Neural cell (in vitro differentiated cells): ENCODE results near the gene HAPLN2. TPM values are rescaled to one million over a fixed set of nuclear protein-coding genes. Genes with fewer than 3 reads are reported as not detected.

Experiments used
- H2AFZ ChIP-seq: fragments of 200-600, 300-800 bp; sonication (generic), shearing (Covaris generic); 2 replicates; pipeline ENCODE4 v1.6.0; 2014; ENCODE audit warnings: low read depth, mild to moderate bottlenecking, antibody characterized with exemption, low read length, moderate library complexity
- H3F3A ChIP-seq: fragments of 200-600 bp; shearing (Covaris generic); 2 replicates; pipeline ENCODE4 v1.6.1; 2016; ENCODE audit warnings: mild to moderate bottlenecking, moderate library complexity, mixed read lengths, antibody characterized with exemption, low read length; ENCODE audit not compliant: insufficient read depth, poor library complexity, severe bottlenecking
- H3K27ac ChIP-seq: fragments of 200-600, 300-800 bp; sonication (generic), shearing (Covaris generic); 2 replicates; pipeline ENCODE4 v1.5.1; 2014; ENCODE audit warnings: mild to moderate bottlenecking, low read length, moderate library complexity
- H3K27me3 ChIP-seq: fragments of 300-800, 200-600 bp; sonication (generic), shearing (Covaris generic); 2 replicates; pipeline ENCODE4 v1.6.0; 2014; ENCODE audit warnings: mild to moderate bottlenecking, low read depth, low read length, moderate library complexity; ENCODE audit not compliant: insufficient read depth
- H3K36me3 ChIP-seq: fragments of 300-800, 200-600 bp; sonication (generic), shearing (Covaris generic); 2 replicates; pipeline ENCODE4 v1.5.1; 2014; ENCODE audit warnings: mild to moderate bottlenecking, antibody characterized with exemption, low read length, moderate library complexity; ENCODE audit not compliant: insufficient read depth
- H3K4me2 ChIP-seq: fragments of 300-800, 200-600 bp; sonication (generic), shearing (Covaris generic); 2 replicates; pipeline ENCODE4 v1.6.0; 2014; ENCODE audit warnings: mild to moderate bottlenecking, low read length
- H3K4me3 ChIP-seq: fragments of 300-800, 200-600 bp; sonication (generic), shearing (Covaris generic); 2 replicates; pipeline ENCODE4 v1.5.1; 2014; ENCODE audit warnings: mild to moderate bottlenecking, low read length, moderate library complexity
- H3K79me2 ChIP-seq: fragments of 200-600 bp; shearing (Covaris generic); replicated peaks from 2 replicates; pipeline ENCODE4 v1.6.0; 2014; ENCODE audit warnings: mild to moderate bottlenecking, low read length, moderate library complexity; ENCODE audit not compliant: insufficient read depth
- H3K9ac ChIP-seq: fragments of 300-800, 200-600 bp; sonication (generic), shearing (Covaris generic); 2 replicates; pipeline ENCODE4 v1.6.1; 2016; ENCODE audit warnings: mild to moderate bottlenecking, low read length, mixed read lengths
- H3K9me2 ChIP-seq: fragments of 200-600 bp; shearing (Covaris generic); 2 replicates; pipeline ENCODE4 v1.6.1; 2016; ENCODE audit warnings: mild to moderate bottlenecking, low read length, mixed read lengths; ENCODE audit not compliant: insufficient read depth
- H3K9me3 ChIP-seq: fragments of 200-600, 300-800 bp; sonication (generic), shearing (Covaris generic); 2 replicates; pipeline ENCODE4 v1.6.1; 2016; ENCODE audit warnings: mild to moderate bottlenecking, mixed run types, low read length, moderate library complexity, mixed read lengths
- H4K20me1 ChIP-seq: fragments of 200-600 bp; shearing (Covaris generic); 2 replicates; pipeline ENCODE4 v1.6.1; 2016; ENCODE audit warnings: mild to moderate bottlenecking, mixed run types; ENCODE audit not compliant: insufficient read depth
- EP300 ChIP-seq: fragments of 450-650 bp; conservative IDR thresholded peaks from 2 replicates; pipeline ENCODE4 v1.6.1; 2014; ENCODE audit warnings: antibody characterized with exemption, mild to moderate bottlenecking, moderate library complexity; ENCODE audit not compliant: poor library complexity, severe bottlenecking
- EZH2 ChIP-seq: fragments of 200-600, 300-800 bp; shearing (Covaris generic), sonication (generic); IDR thresholded peaks from 2 replicates; pipeline ENCODE4 v1.6.1; 2014; ENCODE audit warnings: antibody characterized with exemption, low read length, borderline replicate concordance, mild to moderate bottlenecking; ENCODE audit not compliant: insufficient read depth, poor library complexity, severe bottlenecking
- MXI1 ChIP-seq: fragments of 450-650 bp; conservative IDR thresholded peaks from 2 replicates; pipeline ENCODE4 v1.6.1; 2014; ENCODE audit warnings: antibody characterized with exemption, mild to moderate bottlenecking; ENCODE audit not compliant: poor library complexity, severe bottlenecking
- POLR2AphosphoS5 ChIP-seq: IDR thresholded peaks from 2 replicates; pipeline ENCODE4 v1.6.1; 2012
- RAD21 ChIP-seq: fragments of 450-650 bp; conservative IDR thresholded peaks from 2 replicates; pipeline ENCODE4 v1.6.1; 2014; ENCODE audit warnings: antibody characterized with exemption, mild to moderate bottlenecking, moderate library complexity
- REST ChIP-seq: IDR thresholded peaks from 2 replicates; pipeline ENCODE4 v1.6.1; 2012; ENCODE audit warnings: borderline replicate concordance
- SMC3 ChIP-seq: fragments of 450-650 bp; conservative IDR thresholded peaks from 2 replicates; pipeline ENCODE4 v1.6.1; 2014; ENCODE audit warnings: antibody characterized with exemption, mild to moderate bottlenecking, moderate library complexity; ENCODE audit not compliant: poor library complexity
- TAF1 ChIP-seq: IDR thresholded peaks from 2 replicates; pipeline ENCODE4 v1.6.1; 2012; ENCODE audit warnings: low read depth
- polyA plus RNA-seq: library from polyadenylated mRNA; depleted of rRNA; stranded (reverse); fragments of >200 nt; gene quantifications from 2 replicates; pipeline ENCODE4 v1.2.3, GENCODE V29; 2014
- TF ChIP-seq, protein P1 (sequence below): fragments of 450-650 bp; IDR thresholded peaks from 2 replicates; pipeline ENCODE4 v1.5.1; 2014; ENCODE audit warnings: antibody characterized with exemption, mild to moderate bottlenecking, moderate library complexity; ENCODE audit not compliant: poor library complexity, severe bottlenecking

The HAPLN2 gene
- polyA plus RNA-seq, 1 donor from 2014 or later, result 22.9 TPM

DNA sequence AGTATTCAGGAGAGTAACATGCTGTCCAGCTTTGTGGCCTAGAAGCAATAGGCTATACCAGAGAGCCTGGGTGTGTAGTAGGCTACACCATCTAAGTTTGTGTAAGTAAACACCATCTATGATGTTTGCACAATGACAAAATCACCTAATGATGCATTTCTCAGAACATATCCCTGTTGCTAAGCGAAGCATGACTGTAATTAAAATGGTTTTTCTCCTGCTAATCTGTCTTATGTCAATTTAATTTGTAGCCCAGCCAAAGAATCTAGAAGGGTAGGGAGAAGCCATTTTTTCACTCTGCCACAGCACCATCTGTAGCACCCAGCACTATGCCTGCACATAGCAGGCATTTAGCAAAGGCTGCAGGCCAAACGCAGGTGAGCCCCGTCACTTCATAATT lies 41.7 kb upstream of the HAPLN2 start:
- Histone ChIP-seq H3K79me2 (no peaks in the 10 kb centered on the region), H3K9me2 (no peaks in the 10 kb centered on the region), H3K9ac (no peak overlapping the region), H3F3A (no peaks in the 10 kb centered on the region), H3K36me3 (no peaks in the 10 kb centered on the region), H2AFZ (no peak overlapping the region), H3K4me2 (no peak overlapping the region), H3K27ac (no peak overlapping the region), H3K9me3 (no peaks in the 10 kb centered on the region), H3K27me3 (no peaks in the 10 kb centered on the region), H3K4me3 (no peak overlapping the region), H4K20me1 (no peaks in the 10 kb centered on the region)
- TF ChIP-seq TAF1, result no peak

DNA sequence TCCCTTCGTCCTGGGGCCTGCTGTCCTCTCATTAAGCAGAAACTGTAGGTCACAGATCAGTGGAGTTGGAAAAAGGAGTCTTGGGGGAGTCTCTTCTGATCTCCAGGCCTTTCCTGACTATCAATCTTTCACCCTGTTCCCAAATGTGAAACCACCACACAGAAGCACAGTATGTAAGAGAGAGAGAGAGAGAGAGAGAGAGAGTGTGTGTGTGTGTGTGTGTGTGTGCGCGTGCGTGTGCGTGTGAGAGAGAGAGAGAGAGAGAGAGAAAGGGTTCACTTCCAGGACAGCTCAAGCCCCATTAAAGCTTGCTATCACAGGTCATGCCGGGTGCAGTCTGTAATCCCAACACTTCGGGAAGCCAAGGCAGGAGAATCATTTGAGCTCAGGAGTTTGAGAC lies 41.2 kb upstream of the HAPLN2 start:
- Histone ChIP-seq H3K27ac (no peak overlapping the region), H3F3A (no peaks in the 10 kb centered on the region), H4K20me1 (no peaks in the 10 kb centered on the region), H3K4me3 (no peak overlapping the region), H3K9me2 (no peaks in the 10 kb centered on the region), H3K9me3 (no peaks in the 10 kb centered on the region), H3K36me3 (no peaks in the 10 kb centered on the region), H3K9ac (no peak overlapping the region), H3K79me2 (no peaks in the 10 kb centered on the region), H2AFZ (no peak overlapping the region), H3K27me3 (no peaks in the 10 kb centered on the region), H3K4me2 (no peak overlapping the region)
- TF ChIP-seq REST (no peak), RAD21 (no peak), TAF1 (no peak), SMC3 (no peak), EZH2 (no peak), MXI1 (no peak), EP300 (no peak), POLR2AphosphoS5 (no peak)
- TF ChIP-seq, protein P1, sequence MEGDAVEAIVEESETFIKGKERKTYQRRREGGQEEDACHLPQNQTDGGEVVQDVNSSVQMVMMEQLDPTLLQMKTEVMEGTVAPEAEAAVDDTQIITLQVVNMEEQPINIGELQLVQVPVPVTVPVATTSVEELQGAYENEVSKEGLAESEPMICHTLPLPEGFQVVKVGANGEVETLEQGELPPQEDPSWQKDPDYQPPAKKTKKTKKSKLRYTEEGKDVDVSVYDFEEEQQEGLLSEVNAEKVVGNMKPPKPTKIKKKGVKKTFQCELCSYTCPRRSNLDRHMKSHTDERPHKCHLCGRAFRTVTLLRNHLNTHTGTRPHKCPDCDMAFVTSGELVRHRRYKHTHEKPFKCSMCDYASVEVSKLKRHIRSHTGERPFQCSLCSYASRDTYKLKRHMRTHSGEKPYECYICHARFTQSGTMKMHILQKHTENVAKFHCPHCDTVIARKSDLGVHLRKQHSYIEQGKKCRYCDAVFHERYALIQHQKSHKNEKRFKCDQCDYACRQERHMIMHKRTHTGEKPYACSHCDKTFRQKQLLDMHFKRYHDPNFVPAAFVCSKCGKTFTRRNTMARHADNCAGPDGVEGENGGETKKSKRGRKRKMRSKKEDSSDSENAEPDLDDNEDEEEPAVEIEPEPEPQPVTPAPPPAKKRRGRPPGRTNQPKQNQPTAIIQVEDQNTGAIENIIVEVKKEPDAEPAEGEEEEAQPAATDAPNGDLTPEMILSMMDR, result no peak

DNA sequence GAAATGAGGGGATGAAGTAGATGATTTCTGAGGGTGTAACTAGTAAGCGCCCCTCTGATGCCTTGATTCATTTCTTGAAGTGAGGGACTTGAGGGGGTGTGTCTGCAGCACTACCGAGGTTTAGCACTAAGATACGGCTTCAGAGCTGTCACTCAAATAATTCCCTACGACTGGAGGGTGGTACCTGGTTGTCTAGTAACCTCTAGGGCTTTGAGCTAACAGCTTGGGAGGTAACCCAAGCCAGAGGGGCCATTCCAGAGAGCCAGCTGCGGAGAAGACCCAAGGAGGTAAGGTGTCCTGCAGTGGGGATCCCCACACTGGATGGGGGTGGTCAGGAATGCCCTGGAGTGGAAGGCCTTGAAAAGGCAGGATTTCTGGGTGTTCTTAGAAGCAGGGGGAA lies 39.7 kb upstream of the HAPLN2 start, which contains the start of gene TTC24:
TSS of gene TTC24 (plus strand) at position 252 of the 400 bp plus-strand sequence. CDS start 1,642 bp downstream, outside the sequence.
- no peak within 1 kb of the TSS for H3K9ac ChIP-seq
- H3K4me2 ChIP-seq, result no peak within 1 kb of the TSS
- no peaks in the 10 kb centered on the region for H3K9me2 ChIP-seq
- no peaks in the 10 kb centered on the region for H3K9me3 ChIP-seq
- H3K79me2 ChIP-seq, result no peaks in the 10 kb centered on the region
- no peaks in the 10 kb centered on the region for H3F3A ChIP-seq
- H3K27ac ChIP-seq, result no peak within 1 kb of the TSS
- H2AFZ ChIP-seq, result no peak within 1 kb of the TSS
- H3K36me3 ChIP-seq, result no peaks in the 10 kb centered on the region
- H3K4me3 ChIP-seq, result no peak within 1 kb of the TSS
- H3K27me3 ChIP-seq, result no peaks in the 10 kb centered on the region
- TF ChIP-seq TAF1 (no peak), RAD21 (no peak), EZH2 (no peak), MXI1 (no peak), EP300 (no peak), SMC3 (no peak), POLR2AphosphoS5 (no peak), REST (no peak)
- TF ChIP-seq, protein P1, result no peak
- H4K20me1 ChIP-seq, result no peaks in the 10 kb centered on the region
